Kidney (tissue), 14 donors: ENCODE results near the gene NCKIPSD. TPM values are rescaled to one million over a fixed set of nuclear protein-coding genes. Genes with fewer than 3 reads are reported as not detected.
A peak's percentile ranks its signal among the peaks of the same experiment; 100 is the strongest.

Experiments used
- DNase-seq, 5 donors: peaks; one replicate each; pipeline ENCODE4 v3.0.0-alpha.2; 2013 to 2020
- FAIRE-seq: peaks from 2 replicates; lab custom pipeline; 2012; peaks lifted over from hg19 to GRCh38; lab: Jason Lieb, UNC
- H3K27ac ChIP-seq, 2 donors: one replicate each; pipeline ENCODE4 v1.7.0; 2013; ENCODE audit warnings: low read depth in 2 of 2, low read length in 2 of 2, inconsistent platforms in 1 of 2
- H3K27me3 ChIP-seq: one replicate; pipeline ENCODE4 v1.7.1; 2013; ENCODE audit warnings: low read length, inconsistent platforms; ENCODE audit not compliant: control insufficient read depth, insufficient read depth
- H3K36me3 ChIP-seq, 3 donors: one replicate each; pipeline versions ENCODE4 v1.7.0 to v1.7.1; 2013; ENCODE audit warnings: low read length in 3 of 3, control low read depth in 1 of 3, inconsistent platforms in 1 of 3; ENCODE audit not compliant: insufficient read depth in 3 of 3, control insufficient read depth in 2 of 3
- H3K4me1 ChIP-seq, 3 donors: one replicate each; pipeline versions ENCODE4 v1.7.0 to v1.7.1; 2013; ENCODE audit warnings: low read length in 3 of 3, inconsistent platforms in 1 of 3, low read depth in 1 of 3; ENCODE audit not compliant: control insufficient read depth in 2 of 3, insufficient read depth in 2 of 3
- H3K4me3 ChIP-seq, 3 donors: one replicate each; pipeline versions ENCODE4 v1.7.0 to v1.8.1; 2013; ENCODE audit warnings: low read length in 3 of 3, control low read depth in 1 of 3, inconsistent platforms in 1 of 3
- H3K9ac ChIP-seq, 3 donors: one replicate each; pipeline versions ENCODE4 v1.7.0 to v1.7.1; 2013; ENCODE audit warnings: low read length in 3 of 3, control low read depth in 1 of 3, inconsistent platforms in 1 of 3
- H3K9me3 ChIP-seq, 3 donors: one replicate each; pipeline versions ENCODE4 v1.7.0 to v1.7.1; 2013; ENCODE audit warnings: low read length in 3 of 3, control low read depth in 1 of 3, inconsistent platforms in 1 of 3; ENCODE audit not compliant: control insufficient read depth in 2 of 3, insufficient read depth in 1 of 3
- CTCF ChIP-seq: IDR thresholded peaks from 3 replicates; pipeline ENCODE4 v1.5.1; 2012; ENCODE audit warnings: mild to moderate bottlenecking, moderate library complexity, borderline replicate concordance; ENCODE audit not compliant: insufficient read depth; ENCODE audit errors: extremely low read depth
- intact Hi-C: fragments of 100-400 bp; cut with DNase I; formaldehyde crosslinking; loops from one replicate; pipeline ENCODE4 v1.11.1; 2022
- polyA plus RNA-seq: library from polyadenylated mRNA; stranded (reverse); fragments of 350-450 nt; fragmentation: Illumina TruSeq; extraction: RNeasy Lipid Tissue Mini Kit (QIAGEN cat#74804); gene quantifications from one replicate; pipeline ENCODE4 v1.2.3, GENCODE V29; 2014; ENCODE audit warnings: low read depth, low replicate concordance; ENCODE audit not compliant: insufficient read depth
- total RNA-seq: library from RNA; stranded (reverse); fragmentation: NEBNext Ultra II Directional; extraction: Animal tissue kit (Norgen Biotek cat#: 25700); gene quantifications from one replicate; pipeline ENCODE4 v1.2.1, GENCODE V29; 2021
- donor health status: control.
- donor health status: control.
- donor health status: control.
- donor health status: control.
- donor health status: control.
- donor health status: DM: yes; HTN: yes; CAD: no.
- donor health status: Normal renal cell carcinoma (clear cell type).

Gene NCKIPSD
- total and polyA plus RNA-seq, 2 donors from 2014 or later: 24.0 to 31.2 TPM

- Histone ChIP-seq H3K4me1 (peaks cover 0 to 23% (median 13%) of the 10 kb centered on the region in 3 donors), H3K9me3 (no peaks in the 10 kb centered on the region), H3K27me3 (no peaks in the 10 kb centered on the region), H3K4me3 (peak overlapping the region; percentile 76 to 86 (median 77)), H3K36me3 (peaks cover 14 to 39% (median 34%) of the 10 kb centered on the region in 3 donors), H3K9ac (peak overlapping the region; percentile 54 to 88 (median 80)), H3K27ac (peak overlapping the region; percentile 87 to 88)
- intact Hi-C loops: no loop called here
- no peak for FAIRE-seq
- DNase-seq: no peak
- no peak for TF ChIP-seq CTCF
Measured at GRCh38 chr3:48685293-48685602, 467 bp downstream of the NCKIPSD start.

GRCh38 chr3:48684480-48685143 lies 1.1 kb downstream of the NCKIPSD start:
- Histone ChIP-seq H3K9me3 (no peaks in the 10 kb centered on the region), H3K36me3 (peaks cover 13 to 36% (median 35%) of the 10 kb centered on the region in 3 donors), H3K9ac (peak overlapping the region in 2 of 3 donors; percentile 39 to 53), H3K27me3 (no peaks in the 10 kb centered on the region), H3K27ac (peak overlapping the region; percentile 36 to 57), H3K4me3 (peak overlapping the region; percentile 31 to 86 (median 56)), H3K4me1 (peaks cover 0 to 23% (median 13%) of the 10 kb centered on the region in 3 donors)
- DNase-seq (peak in 2 of 5 donors; percentile 29 to 86), FAIRE-seq (no peak)
- no peak for TF ChIP-seq CTCF
- intact Hi-C loops: no loop called here

GRCh38 chr3:48684054-48684349 lies 1.7 kb downstream of the NCKIPSD start:
- FAIRE-seq: no peak
- Histone ChIP-seq H3K4me1 (peaks cover 0 to 23% (median 13%) of the 10 kb centered on the region in 3 donors), H3K9me3 (no peaks in the 10 kb centered on the region), H3K27ac (peak overlapping the region; percentile 36 to 57), H3K4me3 (peak overlapping the region in 2 of 3 donors; percentile 56 to 86), H3K9ac (peak overlapping the region in 2 of 3 donors; percentile 39 to 53), H3K27me3 (no peaks in the 10 kb centered on the region), H3K36me3 (peaks cover 8 to 37% (median 33%) of the 10 kb centered on the region in 3 donors)
- no peak for DNase-seq
- no peak for TF ChIP-seq CTCF
- intact Hi-C loops: no loop called here
